ENCODE data around the gene PSEN1.

PSEN1 gene

DNA sequence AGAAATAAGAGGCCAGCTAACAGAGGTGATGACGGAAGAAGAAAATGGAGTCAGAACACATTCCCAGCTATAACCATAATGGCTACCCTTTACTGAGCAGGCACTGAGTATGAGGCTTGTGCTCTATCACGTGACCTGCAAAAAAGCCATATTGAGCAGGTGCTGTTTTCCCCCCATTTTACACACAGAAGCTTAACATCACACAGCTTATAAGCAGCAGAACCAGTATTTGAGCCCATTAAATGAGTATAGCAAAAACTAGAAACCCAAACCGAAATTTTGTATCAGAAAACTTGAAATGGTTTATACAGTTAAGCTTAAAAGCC lies 129.4 kb downstream of the PSEN1 start:
- TF ChIP-seq, protein P1, sequence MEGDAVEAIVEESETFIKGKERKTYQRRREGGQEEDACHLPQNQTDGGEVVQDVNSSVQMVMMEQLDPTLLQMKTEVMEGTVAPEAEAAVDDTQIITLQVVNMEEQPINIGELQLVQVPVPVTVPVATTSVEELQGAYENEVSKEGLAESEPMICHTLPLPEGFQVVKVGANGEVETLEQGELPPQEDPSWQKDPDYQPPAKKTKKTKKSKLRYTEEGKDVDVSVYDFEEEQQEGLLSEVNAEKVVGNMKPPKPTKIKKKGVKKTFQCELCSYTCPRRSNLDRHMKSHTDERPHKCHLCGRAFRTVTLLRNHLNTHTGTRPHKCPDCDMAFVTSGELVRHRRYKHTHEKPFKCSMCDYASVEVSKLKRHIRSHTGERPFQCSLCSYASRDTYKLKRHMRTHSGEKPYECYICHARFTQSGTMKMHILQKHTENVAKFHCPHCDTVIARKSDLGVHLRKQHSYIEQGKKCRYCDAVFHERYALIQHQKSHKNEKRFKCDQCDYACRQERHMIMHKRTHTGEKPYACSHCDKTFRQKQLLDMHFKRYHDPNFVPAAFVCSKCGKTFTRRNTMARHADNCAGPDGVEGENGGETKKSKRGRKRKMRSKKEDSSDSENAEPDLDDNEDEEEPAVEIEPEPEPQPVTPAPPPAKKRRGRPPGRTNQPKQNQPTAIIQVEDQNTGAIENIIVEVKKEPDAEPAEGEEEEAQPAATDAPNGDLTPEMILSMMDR (IDR thresholded peaks at IDR 0.05; ENCODE audit: insufficient read depth, low read length, missing control alignments), result no peak
- CTCF ChIA-PET, result interaction anchor here (1.0 to 1.2 kb wide), 3 partner anchors 17 to 92 kb away, joined by 3 read pairs; no protein-coding TSS in a partner anchor
- POLR2A ChIA-PET, result no interaction called here
- DNase-seq (ENCODE audit: low read depth, low spot score), result no peak
- no peak overlapping the region for H3K4me3 ChIP-seq (ENCODE audit: low read depth, low read length)

GRCh38 chr14:73266317-73266716 lies 130.0 kb downstream of the PSEN1 start:
- TF ChIP-seq, protein P1 (IDR thresholded peaks at IDR 0.05; ENCODE audit: insufficient read depth, low read length, missing control alignments), result no peak
- no peak overlapping the region for H3K4me3 ChIP-seq (ENCODE audit: low read depth, low read length)
- ChIA-PET POLR2A (no interaction called here), CTCF (interaction anchor here (1.0 to 1.4 kb wide), 4 partner anchors 17 to 93 kb away, joined by 3 read pairs; no protein-coding TSS in a partner anchor)
- DNase-seq (ENCODE audit: low read depth, low spot score), result no peak

- ChIA-PET CTCF (interaction anchor here (0.9 to 1.4 kb wide), 3 partner anchors 20 to 94 kb away, joined by 3 to 4 read pairs (median 3); no protein-coding TSS in a partner anchor), POLR2A (interaction anchor here (0.5 kb wide), 1 partner anchor 114 kb away, joined by 3 read pairs; no protein-coding TSS in a partner anchor)
- no peak for DNase-seq (ENCODE audit: low read depth, low spot score)
- TF ChIP-seq, protein P1 (IDR thresholded peaks at IDR 0.05; ENCODE audit: insufficient read depth, low read length, missing control alignments), result no peak
- H3K4me3 ChIP-seq (ENCODE audit: low read depth, low read length), result no peak overlapping the region
Observed at GRCh38 chr14:73267474-73267873, 131.2 kb downstream of the PSEN1 start.

DNA sequence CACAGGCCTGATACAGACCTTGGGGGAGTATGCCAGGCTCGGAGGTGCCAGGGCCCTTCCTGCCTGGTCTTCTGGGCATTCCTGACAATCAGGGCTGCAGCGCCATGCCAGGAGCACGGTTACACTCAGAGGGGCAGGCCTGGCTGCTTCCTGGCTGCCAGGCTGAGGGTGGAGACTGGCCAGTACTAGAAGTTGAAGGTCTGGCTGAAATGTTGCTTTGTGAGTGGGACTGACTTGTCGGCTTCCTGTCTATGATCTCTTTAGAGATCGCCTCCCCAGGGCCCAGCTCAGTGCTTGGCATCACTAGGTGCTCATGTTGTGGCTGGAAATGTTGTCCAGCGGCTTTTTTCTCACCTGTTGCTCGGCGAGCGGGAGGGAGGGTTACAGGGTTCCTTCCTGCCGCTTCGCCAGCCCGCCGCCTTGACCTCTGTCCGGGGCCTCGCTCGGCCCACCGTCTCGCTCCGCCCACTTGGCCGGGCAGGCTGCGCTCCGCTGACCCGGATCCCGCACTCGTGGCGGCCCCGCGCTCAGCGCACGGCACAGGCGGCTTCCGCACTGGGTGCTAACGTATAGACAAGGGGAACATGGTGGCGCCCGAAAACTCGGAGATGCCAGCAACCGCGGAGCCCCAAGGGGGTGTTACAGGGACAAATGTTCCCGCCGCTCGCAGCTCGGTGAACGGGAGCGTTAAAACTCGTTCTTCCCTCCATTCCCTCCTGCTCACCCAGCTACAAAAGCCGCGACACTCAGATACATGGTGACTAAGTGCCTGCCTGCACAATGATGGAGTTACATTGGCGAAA lies 133.6 kb downstream of the PSEN1 start:
- ChIA-PET CTCF (interaction anchor here (0.7 to 4.0 kb wide), 5 partner anchors 21 to 202 kb away, joined by 3 to 22 read pairs (median 5); no protein-coding TSS in a partner anchor), POLR2A (no interaction called here)
- TF ChIP-seq, protein P1 (IDR thresholded peaks at IDR 0.05; ENCODE audit: insufficient read depth, low read length, missing control alignments), result no peak
- H3K4me3 ChIP-seq (ENCODE audit: low read depth, low read length), result peak overlapping the region; percentile 38
- no peak for DNase-seq (ENCODE audit: low read depth, low spot score)

DNA sequence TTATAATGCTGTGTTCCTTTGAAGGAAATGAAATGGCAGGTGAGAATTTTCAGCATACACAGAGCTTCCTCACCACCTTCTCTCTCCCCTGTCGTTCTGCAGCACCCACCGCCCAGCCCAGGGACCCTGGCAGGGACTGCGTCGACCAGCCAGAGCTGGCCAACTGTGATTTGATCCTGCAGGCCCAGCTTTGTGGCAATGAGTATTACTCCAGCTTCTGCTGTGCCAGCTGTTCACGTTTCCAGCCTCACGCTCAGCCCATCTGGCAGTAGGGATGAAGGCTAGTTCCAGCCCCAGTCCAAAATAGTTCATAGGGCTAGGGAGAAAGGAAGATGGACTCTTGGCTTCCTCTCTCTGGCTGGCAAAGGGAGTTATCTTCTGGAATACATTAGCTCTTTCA lies 136.1 kb downstream of the PSEN1 start:
- ChIA-PET CTCF (interaction anchor here (0.8 to 4.0 kb wide), 4 partner anchors 12 to 99 kb away, joined by 3 to 22 read pairs (median 12); no protein-coding TSS in a partner anchor), POLR2A (no interaction called here)
- no peak for DNase-seq (ENCODE audit: low read depth, low spot score)
- TF ChIP-seq, protein P1 (IDR thresholded peaks at IDR 0.05; ENCODE audit: insufficient read depth, low read length, missing control alignments), result no peak
- H3K4me3 ChIP-seq (ENCODE audit: low read depth, low read length), result no peak overlapping the region
